ENCODE measurements around the gene EFCAB14. TPM values are rescaled to one million over a fixed set of nuclear protein-coding genes. Genes with fewer than 3 reads are reported as not detected.

The EFCAB14 gene
- total RNA-seq, 1 donor from 2014 or later, result 56.5 TPM

Other genes with a start within 250 kb of the EFCAB14 start
- gene DMBX1, start 229.3 kb downstream of the EFCAB14 start, total RNA-seq, result not detected in 2 replicates
- not detected in 2 replicates for gene KNCN, start 167.5 kb downstream of the EFCAB14 start, total RNA-seq
- gene MKNK1, start 114.8 kb downstream of the EFCAB14 start, total RNA-seq, result 14.6 and 17.1 TPM in 2 replicates
- 8.6 and 9.9 TPM in 2 replicates for gene MOB3C, start 102.3 kb downstream of the EFCAB14 start, total RNA-seq
- gene ATPAF1, start 50.8 kb downstream of the EFCAB14 start, total RNA-seq, result 25.0 and 25.4 TPM in 2 replicates
- gene TEX38, start 47.3 kb downstream of the EFCAB14 start, total RNA-seq, result not detected in 2 replicates
- not detected in 2 replicates for gene CYP4B1, start 79.9 kb upstream of the EFCAB14 start, total RNA-seq
- gene CYP4A11, start 222.4 kb upstream of the EFCAB14 start, total RNA-seq, result not detected in 2 replicates

All from dermis microvascular lymphatic vessel endothelial cell (primary cell).